ENCODE results near the gene RNGTT. TPM values are rescaled to one million over a fixed set of nuclear protein-coding genes. Genes with fewer than 3 reads are reported as not detected.

Gene RNGTT
- total RNA-seq, 1 donor from 2014 or later, result 13.1 TPM

GRCh38 chr6:88858455-88858854, 105.0 kb downstream of the RNGTT start:
- H3K4me3 Mint-ChIP-seq (ENCODE audit: unreplicated experiment), result no peak overlapping the region
- no peak for TF ChIP-seq CTCF (IDR thresholded peaks at IDR 0.05)
- no peaks in the 10 kb centered on the region for H3K9me3 Mint-ChIP-seq (ENCODE audit: low read depth)
- H3K36me3 Mint-ChIP-seq (ENCODE audit: low read depth), result peaks cover 3% of the 10 kb centered on the region
- H3K27ac Mint-ChIP-seq (ENCODE audit: unreplicated experiment), result no peak overlapping the region
- no peak for DNase-seq (ENCODE audit: low spot score)
- H3K27me3 Mint-ChIP-seq (ENCODE audit: low read depth), result no peaks in the 10 kb centered on the region
- peaks cover 20% of the 10 kb centered on the region for H3K4me1 Mint-ChIP-seq (ENCODE audit: low read depth)

DNA sequence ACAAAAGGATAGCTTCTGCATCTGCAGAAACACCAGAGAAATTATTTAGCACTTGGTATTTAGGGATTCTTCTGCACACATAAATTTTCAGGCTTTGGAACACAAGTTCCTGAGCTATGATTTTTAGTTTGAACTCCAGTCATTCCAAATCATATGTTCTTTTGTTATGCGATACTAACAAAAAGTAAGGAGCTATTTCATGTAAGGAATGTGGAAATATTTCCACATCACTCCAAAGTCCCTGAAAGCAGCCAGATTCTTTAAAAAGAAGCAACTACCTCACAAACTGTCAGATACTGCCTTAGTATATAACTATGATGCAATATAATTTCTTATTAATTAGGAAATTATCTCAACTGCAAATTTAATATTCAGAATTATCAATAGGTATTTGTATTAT, 106.9 kb downstream of the RNGTT start:
- Mint-ChIP-seq H3K27me3 (ENCODE audit: low read depth) (no peaks in the 10 kb centered on the region), H3K4me3 (ENCODE audit: unreplicated experiment) (no peak overlapping the region), H3K36me3 (ENCODE audit: low read depth) (no peaks in the 10 kb centered on the region), H3K4me1 (ENCODE audit: low read depth) (peaks cover 25% of the 10 kb centered on the region), H3K27ac (ENCODE audit: unreplicated experiment) (no peak overlapping the region), H3K9me3 (ENCODE audit: low read depth) (no peaks in the 10 kb centered on the region)
- no peak for DNase-seq (ENCODE audit: low spot score)
- TF ChIP-seq CTCF (IDR thresholded peaks at IDR 0.05), result no peak

GRCh38 chr6:88855541-88856147, 107.8 kb downstream of the RNGTT start:
- H3K4me1 Mint-ChIP-seq (ENCODE audit: low read depth), result peaks cover 28% of the 10 kb centered on the region

DNA sequence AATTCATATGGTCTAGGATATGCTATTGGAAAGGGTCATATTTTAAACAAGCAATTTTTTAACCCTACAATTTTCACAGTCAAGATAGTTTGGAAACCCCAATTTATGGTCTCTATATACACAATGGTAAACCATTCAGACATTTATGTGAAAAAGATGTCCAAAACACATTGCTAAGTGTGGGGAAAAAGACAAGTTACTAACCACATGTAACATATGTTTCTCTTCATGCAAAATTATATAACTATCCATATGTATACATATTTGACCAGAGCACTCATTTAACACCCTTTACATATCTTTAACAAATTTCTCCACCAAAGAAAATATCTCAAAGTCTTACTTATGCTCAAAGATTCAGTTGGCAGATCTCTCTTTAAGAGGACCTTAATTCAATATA, 110.6 kb downstream of the RNGTT start:
- no peaks in the 10 kb centered on the region for H3K27me3 Mint-ChIP-seq (ENCODE audit: low read depth)
- no peak for DNase-seq (ENCODE audit: low spot score)
- no peaks in the 10 kb centered on the region for H3K9me3 Mint-ChIP-seq (ENCODE audit: low read depth)
- H3K36me3 Mint-ChIP-seq (ENCODE audit: low read depth), result no peaks in the 10 kb centered on the region
- H3K4me1 Mint-ChIP-seq (ENCODE audit: low read depth), result peaks cover 32% of the 10 kb centered on the region
- H3K27ac Mint-ChIP-seq (ENCODE audit: unreplicated experiment), result no peak overlapping the region
- no peak for TF ChIP-seq CTCF (IDR thresholded peaks at IDR 0.05)
- no peak overlapping the region for H3K4me3 Mint-ChIP-seq (ENCODE audit: unreplicated experiment)

More at GRCh38 chr6:88855541-88856147, 107.8 kb downstream of the RNGTT start:
- DNase-seq (ENCODE audit: low spot score), result no peak
- Mint-ChIP-seq H3K27ac (ENCODE audit: unreplicated experiment) (peak overlapping the region; percentile 36), H3K36me3 (ENCODE audit: low read depth) (no peaks in the 10 kb centered on the region), H3K9me3 (ENCODE audit: low read depth) (no peaks in the 10 kb centered on the region), H3K4me3 (ENCODE audit: unreplicated experiment) (no peak overlapping the region), H3K27me3 (ENCODE audit: low read depth) (no peaks in the 10 kb centered on the region)
- TF ChIP-seq CTCF (IDR thresholded peaks at IDR 0.05), result no peak

GRCh38 chr6:88852000-88852399, 111.4 kb downstream of the RNGTT start:
- TF ChIP-seq CTCF (IDR thresholded peaks at IDR 0.05), result no peak
- Mint-ChIP-seq H3K27ac (ENCODE audit: unreplicated experiment) (no peak overlapping the region), H3K9me3 (ENCODE audit: low read depth) (no peaks in the 10 kb centered on the region), H3K4me3 (ENCODE audit: unreplicated experiment) (no peak overlapping the region), H3K27me3 (ENCODE audit: low read depth) (no peaks in the 10 kb centered on the region), H3K36me3 (ENCODE audit: low read depth) (no peaks in the 10 kb centered on the region), H3K4me1 (ENCODE audit: low read depth) (peaks cover 32% of the 10 kb centered on the region)
- DNase-seq (ENCODE audit: low spot score), result no peak
